ENCODE data around the gene OTUB2.
"Not testable (repeated sequence)": the region's sequence is repeated elsewhere in the genome, so short reads cannot be mapped to it uniquely, and the experiment has no call there.

OTUB2 gene

DNA sequence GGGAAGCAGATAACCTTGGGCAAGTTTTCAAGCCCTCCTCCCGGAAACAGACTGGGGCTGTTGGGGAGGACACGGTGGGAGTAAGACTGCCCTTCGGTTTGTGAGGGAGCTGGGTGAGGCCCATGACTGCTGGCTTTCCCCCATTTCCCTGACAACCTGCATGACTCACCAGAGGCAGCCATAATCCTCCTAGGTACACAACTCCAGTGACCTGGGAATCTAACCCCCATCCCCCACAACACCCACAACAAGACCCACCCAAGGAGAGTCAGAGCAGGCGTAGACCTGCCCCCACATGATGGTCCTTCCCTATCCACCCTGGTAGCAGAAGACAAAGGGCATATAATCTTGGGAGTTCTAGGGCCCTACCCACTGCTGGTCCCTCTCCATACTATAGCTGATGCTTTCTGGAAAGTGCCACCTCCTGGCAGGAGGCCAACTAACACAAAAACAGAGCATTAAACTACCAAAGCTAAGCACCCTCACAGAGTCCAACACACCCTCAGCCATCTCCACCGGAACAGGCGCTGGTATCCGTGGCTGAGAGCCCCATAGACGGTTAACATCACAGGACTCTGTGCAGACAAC lies 40.0 kb downstream of the OTUB2 start:
- no peaks in the 10 kb centered on the region for H3K27me3 ChIP-seq (ENCODE audit: control insufficient read depth in 3 of 3, insufficient read depth in 3 of 3, low read depth in 1 of 3, low read length in 3 of 3)
- peaks cover 9% of the 10 kb centered on the region for H3K79me1 ChIP-seq (ENCODE audit: low read depth, low read length)
- no peak overlapping the region for H2BK5ac ChIP-seq (ENCODE audit: low read length)
- H3K27ac ChIP-seq (replicated peaks; ENCODE audit: low read length): no peak overlapping the region
- peak overlapping the region; percentile 35 for H3K18ac ChIP-seq (ENCODE audit: low read length)
- peaks cover 8 to 39% of the 10 kb centered on the region in 2 donors for H3K36me3 ChIP-seq (replicated peaks in 1 of 2; ENCODE audit: control insufficient read depth in 2 of 2, insufficient read depth in 2 of 2, low read length in 2 of 2)
- H3K4me2 ChIP-seq (ENCODE audit: insufficient read depth, low read length, poor library complexity, severe bottlenecking): no peak overlapping the region
- no peak overlapping the region for H2BK120ac ChIP-seq (ENCODE audit: low read depth, low read length)
- DNase-seq (ENCODE audit: low spot score): no peak
- H3K4me1 ChIP-seq (ENCODE audit: control insufficient read depth in 2 of 2, insufficient read depth in 1 of 2, low read depth in 1 of 2, low read length in 2 of 2): peaks cover 0 to 5% of the 10 kb centered on the region in 2 donors
- H3K14ac ChIP-seq (ENCODE audit: low read length): no peak overlapping the region
- no peak overlapping the region for H4K91ac ChIP-seq (ENCODE audit: low read depth, low read length, poor library complexity)
- no peak overlapping the region for H2AFZ ChIP-seq (ENCODE audit: low read length)
- no CpG with 5 or more reads among the region's 8 CpGs for WGBS, 2 donors (ENCODE audit: extremely low coverage in 2 of 2, insufficient read length in 2 of 2, insufficient replicate concordance in 1 of 2)
- H3K23ac ChIP-seq (ENCODE audit: low read depth, low read length, poor library complexity): no peak overlapping the region
- peak overlapping the region; percentile 70 for H3K9ac ChIP-seq (ENCODE audit: low read depth, low read length, poor library complexity)
- no peak overlapping the region for H3K4me3 ChIP-seq (ENCODE audit: low read length in 2 of 2)
- no peak overlapping the region for H2BK15ac ChIP-seq (ENCODE audit: low read length)
- H3K9me3 ChIP-seq (replicated peaks in 1 of 2; ENCODE audit: control insufficient read depth in 2 of 2, insufficient read depth in 1 of 2, low read depth in 1 of 2, low read length in 2 of 2): peaks cover 0 to 30% of the 10 kb centered on the region in 2 donors
- H3K4ac ChIP-seq (ENCODE audit: low read length): no peak overlapping the region
- H4K8ac ChIP-seq (ENCODE audit: low read depth, low read length): no peak overlapping the region
- H2BK12ac ChIP-seq (ENCODE audit: low read length): no peak overlapping the region
- no peak overlapping the region for H2AK5ac ChIP-seq (ENCODE audit: low read depth, low read length)

GRCh38 chr14:94072076-94072475 lies 45.9 kb downstream of the OTUB2 start:
- H3K4ac ChIP-seq (ENCODE audit: low read length); H2BK120ac ChIP-seq (ENCODE audit: low read depth, low read length); H2AFZ ChIP-seq (ENCODE audit: low read length); H3K18ac ChIP-seq (ENCODE audit: low read length); H3K4me3 ChIP-seq (ENCODE audit: low read length in 2 of 2); H3K9ac ChIP-seq (ENCODE audit: low read depth, low read length, poor library complexity); H2AK5ac ChIP-seq (ENCODE audit: low read depth, low read length); H3K79me1 ChIP-seq (ENCODE audit: low read depth, low read length); H3K4me2 ChIP-seq (ENCODE audit: insufficient read depth, low read length, poor library complexity, severe bottlenecking); H3K27ac ChIP-seq (replicated peaks; ENCODE audit: low read length); DNase-seq (ENCODE audit: low spot score); H3K27me3 ChIP-seq (ENCODE audit: control insufficient read depth in 3 of 3, insufficient read depth in 3 of 3, low read depth in 1 of 3, low read length in 3 of 3); H2BK5ac ChIP-seq (ENCODE audit: low read length); H4K8ac ChIP-seq (ENCODE audit: low read depth, low read length); H4K91ac ChIP-seq (ENCODE audit: low read depth, low read length, poor library complexity); H3K4me1 ChIP-seq (ENCODE audit: control insufficient read depth in 2 of 2, insufficient read depth in 1 of 2, low read depth in 1 of 2, low read length in 2 of 2); H3K14ac ChIP-seq (ENCODE audit: low read length); H2BK12ac ChIP-seq (ENCODE audit: low read length); H3K23ac ChIP-seq (ENCODE audit: low read depth, low read length, poor library complexity); H2BK15ac ChIP-seq (ENCODE audit: low read length): not testable (repeated sequence)
- H3K36me3 ChIP-seq (replicated peaks in 1 of 2; ENCODE audit: control insufficient read depth in 2 of 2, insufficient read depth in 2 of 2, low read length in 2 of 2): peaks cover under 1 to 28% of the 10 kb centered on the region in 2 donors
- WGBS, 2 donors (ENCODE audit: extremely low coverage in 2 of 2, insufficient read length in 2 of 2, insufficient replicate concordance in 1 of 2): no CpG with 5 or more reads among the region's 3 CpGs
- peaks cover 0 to 68% of the 10 kb centered on the region in 2 donors for H3K9me3 ChIP-seq (replicated peaks in 1 of 2; ENCODE audit: control insufficient read depth in 2 of 2, insufficient read depth in 1 of 2, low read depth in 1 of 2, low read length in 2 of 2)

DNA sequence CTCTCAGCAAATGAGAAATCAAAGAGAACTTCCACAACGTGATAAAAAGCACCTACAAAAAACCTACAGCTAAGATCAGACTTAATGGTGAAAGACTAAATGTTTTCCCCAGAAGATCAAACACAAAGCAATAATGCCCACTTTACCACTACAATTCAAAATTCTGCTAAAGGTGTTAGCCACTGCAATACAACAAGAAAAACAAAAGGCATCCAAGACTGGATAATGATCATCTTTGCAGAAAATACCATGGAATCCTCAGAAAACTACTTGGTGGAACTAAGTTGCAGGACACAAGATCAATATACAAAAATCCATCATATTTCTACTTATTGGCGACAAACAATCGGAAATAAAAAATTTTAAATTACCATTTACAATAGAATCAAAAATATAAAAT lies 48.4 kb downstream of the OTUB2 start:
- Histone ChIP-seq H3K27me3 (ENCODE audit: control insufficient read depth in 3 of 3, insufficient read depth in 3 of 3, low read depth in 1 of 3, low read length in 3 of 3) (no peaks in the 10 kb centered on the region), H2AFZ (ENCODE audit: low read length) (no peak overlapping the region), H3K4me2 (ENCODE audit: insufficient read depth, low read length, poor library complexity, severe bottlenecking) (no peak overlapping the region), H3K79me1 (ENCODE audit: low read depth, low read length) (peaks cover 2% of the 10 kb centered on the region), H3K4me3 (ENCODE audit: low read length in 2 of 2) (no peak overlapping the region), H3K9ac (ENCODE audit: low read depth, low read length, poor library complexity) (no peak overlapping the region), H4K91ac (ENCODE audit: low read depth, low read length, poor library complexity) (no peak overlapping the region), H2AK5ac (ENCODE audit: low read depth, low read length) (no peak overlapping the region), H3K27ac (replicated peaks; ENCODE audit: low read length) (no peak overlapping the region), H3K4ac (ENCODE audit: low read length) (no peak overlapping the region), H2BK120ac (ENCODE audit: low read depth, low read length) (no peak overlapping the region), H3K4me1 (ENCODE audit: control insufficient read depth in 2 of 2, insufficient read depth in 1 of 2, low read depth in 1 of 2, low read length in 2 of 2) (peaks cover 0 to 3% of the 10 kb centered on the region in 2 donors), H3K18ac (ENCODE audit: low read length) (no peak overlapping the region), H3K14ac (ENCODE audit: low read length) (no peak overlapping the region), H3K36me3 (replicated peaks in 1 of 2; ENCODE audit: control insufficient read depth in 2 of 2, insufficient read depth in 2 of 2, low read length in 2 of 2) (peaks cover 11 to 53% of the 10 kb centered on the region in 2 donors), H2BK12ac (ENCODE audit: low read length) (no peak overlapping the region), H3K9me3 (replicated peaks in 1 of 2; ENCODE audit: control insufficient read depth in 2 of 2, insufficient read depth in 1 of 2, low read depth in 1 of 2, low read length in 2 of 2) (peaks cover 0 to 71% of the 10 kb centered on the region in 2 donors), H3K23ac (ENCODE audit: low read depth, low read length, poor library complexity) (no peak overlapping the region), H4K8ac (ENCODE audit: low read depth, low read length) (no peak overlapping the region), H2BK5ac (ENCODE audit: low read length) (no peak overlapping the region), H2BK15ac (ENCODE audit: low read length) (no peak overlapping the region)
- no peak for DNase-seq (ENCODE audit: low spot score)
- WGBS, 2 donors (ENCODE audit: extremely low coverage in 2 of 2, insufficient read length in 2 of 2, insufficient replicate concordance in 1 of 2): no CpG with 5 or more reads among the region's 3 CpGs

DNA sequence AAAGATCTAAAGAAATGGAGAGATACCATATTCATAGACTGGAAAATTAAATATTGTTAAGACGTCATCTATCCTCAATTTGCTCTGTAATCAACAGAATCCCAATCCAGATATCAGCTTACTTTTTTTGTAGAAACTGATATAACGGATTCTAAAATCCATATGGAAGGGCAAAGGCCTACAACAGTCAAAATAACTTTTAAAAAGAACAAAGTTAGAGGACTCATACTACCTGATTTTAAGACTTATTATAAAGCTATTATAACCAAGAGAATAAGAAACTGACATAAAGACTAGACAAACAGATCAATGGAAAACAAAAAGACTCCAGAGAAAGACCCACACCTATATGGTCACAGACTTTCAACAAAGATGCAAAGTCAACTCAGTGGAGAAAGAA lies 48.9 kb downstream of the OTUB2 start:
- no peak overlapping the region for H2BK15ac ChIP-seq (ENCODE audit: low read length)
- H3K9ac ChIP-seq (ENCODE audit: low read depth, low read length, poor library complexity): no peak overlapping the region
- H3K18ac ChIP-seq (ENCODE audit: low read length): no peak overlapping the region
- H3K36me3 ChIP-seq (replicated peaks in 1 of 2; ENCODE audit: control insufficient read depth in 2 of 2, insufficient read depth in 2 of 2, low read length in 2 of 2): peaks cover 11 to 53% of the 10 kb centered on the region in 2 donors
- peaks cover 2% of the 10 kb centered on the region for H3K79me1 ChIP-seq (ENCODE audit: low read depth, low read length)
- H3K14ac ChIP-seq (ENCODE audit: low read length): no peak overlapping the region
- peaks cover 0 to 66% of the 10 kb centered on the region in 2 donors for H3K9me3 ChIP-seq (replicated peaks in 1 of 2; ENCODE audit: control insufficient read depth in 2 of 2, insufficient read depth in 1 of 2, low read depth in 1 of 2, low read length in 2 of 2)
- no peak overlapping the region for H2BK5ac ChIP-seq (ENCODE audit: low read length)
- WGBS, 2 donors (ENCODE audit: extremely low coverage in 2 of 2, insufficient read length in 2 of 2, insufficient replicate concordance in 1 of 2): no CpG with 5 or more reads among the region's 2 CpGs
- no peak overlapping the region for H2AFZ ChIP-seq (ENCODE audit: low read length)
- no peak overlapping the region for H3K4me2 ChIP-seq (ENCODE audit: insufficient read depth, low read length, poor library complexity, severe bottlenecking)
- H3K4me1 ChIP-seq (ENCODE audit: control insufficient read depth in 2 of 2, insufficient read depth in 1 of 2, low read depth in 1 of 2, low read length in 2 of 2): peaks cover 2 to 7% of the 10 kb centered on the region in 2 donors
- no peak overlapping the region for H3K23ac ChIP-seq (ENCODE audit: low read depth, low read length, poor library complexity)
- no peak overlapping the region for H4K8ac ChIP-seq (ENCODE audit: low read depth, low read length)
- no peak overlapping the region for H3K27ac ChIP-seq (replicated peaks; ENCODE audit: low read length)
- H3K4ac ChIP-seq (ENCODE audit: low read length): no peak overlapping the region
- no peak overlapping the region for H2BK120ac ChIP-seq (ENCODE audit: low read depth, low read length)
- H2BK12ac ChIP-seq (ENCODE audit: low read length): no peak overlapping the region
- H3K4me3 ChIP-seq (ENCODE audit: low read length in 2 of 2): no peak overlapping the region
- DNase-seq (ENCODE audit: low spot score): no peak
- H3K27me3 ChIP-seq (ENCODE audit: control insufficient read depth in 3 of 3, insufficient read depth in 3 of 3, low read depth in 1 of 3, low read length in 3 of 3): no peaks in the 10 kb centered on the region
- H2AK5ac ChIP-seq (ENCODE audit: low read depth, low read length): no peak overlapping the region
- no peak overlapping the region for H4K91ac ChIP-seq (ENCODE audit: low read depth, low read length, poor library complexity)

Measured in neuronal stem cell (in vitro differentiated cells).